HG03060 (cell line): ENCODE results near the gene ALOX5AP.
"Not testable (repeated sequence)": the region's sequence is repeated elsewhere in the genome, so short reads cannot be mapped to it uniquely, and the experiment has no call there.

Experiments used
- ATAC-seq: cut with Tn5 transposase; IDR thresholded peaks from one replicate; pipeline ENCODE4 v1.9.1; 2021; ENCODE audit warnings: low read depth, moderate number of reproducible peaks; ENCODE audit not compliant: unreplicated experiment

Gene ALOX5AP

GRCh38 chr13:30735872-30736175 is 481 bp downstream of the ALOX5AP start:
- no peak for ATAC-seq

GRCh38 chr13:30736461-30737320 is 1.3 kb downstream of the ALOX5AP start:
- no peak for ATAC-seq

GRCh38 chr13:30737511-30738337 is 2.4 kb downstream of the ALOX5AP start:
- ATAC-seq: no peak

GRCh38 chr13:30738526-30739236 is 3.3 kb downstream of the ALOX5AP start:
- ATAC-seq: no peak

GRCh38 chr13:30739237-30739528 is 3.8 kb downstream of the ALOX5AP start:
- ATAC-seq: no peak

- ATAC-seq: peak; percentile 35
Observed at GRCh38 chr13:30739761-30740642, 4.7 kb downstream of the ALOX5AP start.

GRCh38 chr13:30742901-30743300 is 7.6 kb downstream of the ALOX5AP start:
- ATAC-seq: no peak

GRCh38 chr13:30743319-30744055 is 8.1 kb downstream of the ALOX5AP start:
- no peak for ATAC-seq

- peak; percentile 77 for ATAC-seq
Observed at GRCh38 chr13:30744056-30744680, 8.8 kb downstream of the ALOX5AP start.

- no peak for ATAC-seq
Observed at GRCh38 chr13:30744681-30745077, 9.3 kb downstream of the ALOX5AP start.

- ATAC-seq: no peak
Observed at GRCh38 chr13:30745906-30746686, 10.8 kb downstream of the ALOX5AP start.

GRCh38 chr13:30746791-30747190 is 11.4 kb downstream of the ALOX5AP start:
- no peak for ATAC-seq

- not testable (repeated sequence) for ATAC-seq
Observed at GRCh38 chr13:30747845-30748244, 12.5 kb downstream of the ALOX5AP start.

GRCh38 chr13:30748717-30749116 is 13.4 kb downstream of the ALOX5AP start:
- ATAC-seq: no peak

GRCh38 chr13:30750036-30750435 is 14.7 kb downstream of the ALOX5AP start:
- ATAC-seq: no peak

- no peak for ATAC-seq
Observed at GRCh38 chr13:30751183-30751933, 16.0 kb downstream of the ALOX5AP start.

GRCh38 chr13:30752201-30752797 is 17.0 kb downstream of the ALOX5AP start:
- ATAC-seq: no peak
